Stimulated activated CD4-positive, alpha-beta T cell treated with anti-CD3 and anti-CD28 coated beads, Interleukin-12 subunit alpha, Interleukin-12 subunit beta, amount 100 ng/mL, for 48 hours (primary cell): ENCODE results near the gene ERVMER34-1.

Experiments used
- DNase-seq, 3 donors: peaks; one replicate each; pipeline ENCODE4 v3.0.0-alpha.2; 2020; ENCODE audit warnings: low read depth in 2 of 3, low spot score in 1 of 3

Gene ERVMER34-1, protein sequence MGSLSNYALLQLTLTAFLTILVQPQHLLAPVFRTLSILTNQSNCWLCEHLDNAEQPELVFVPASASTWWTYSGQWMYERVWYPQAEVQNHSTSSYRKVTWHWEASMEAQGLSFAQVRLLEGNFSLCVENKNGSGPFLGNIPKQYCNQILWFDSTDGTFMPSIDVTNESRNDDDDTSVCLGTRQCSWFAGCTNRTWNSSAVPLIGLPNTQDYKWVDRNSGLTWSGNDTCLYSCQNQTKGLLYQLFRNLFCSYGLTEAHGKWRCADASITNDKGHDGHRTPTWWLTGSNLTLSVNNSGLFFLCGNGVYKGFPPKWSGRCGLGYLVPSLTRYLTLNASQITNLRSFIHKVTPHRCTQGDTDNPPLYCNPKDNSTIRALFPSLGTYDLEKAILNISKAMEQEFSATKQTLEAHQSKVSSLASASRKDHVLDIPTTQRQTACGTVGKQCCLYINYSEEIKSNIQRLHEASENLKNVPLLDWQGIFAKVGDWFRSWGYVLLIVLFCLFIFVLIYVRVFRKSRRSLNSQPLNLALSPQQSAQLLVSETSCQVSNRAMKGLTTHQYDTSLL

DNA sequence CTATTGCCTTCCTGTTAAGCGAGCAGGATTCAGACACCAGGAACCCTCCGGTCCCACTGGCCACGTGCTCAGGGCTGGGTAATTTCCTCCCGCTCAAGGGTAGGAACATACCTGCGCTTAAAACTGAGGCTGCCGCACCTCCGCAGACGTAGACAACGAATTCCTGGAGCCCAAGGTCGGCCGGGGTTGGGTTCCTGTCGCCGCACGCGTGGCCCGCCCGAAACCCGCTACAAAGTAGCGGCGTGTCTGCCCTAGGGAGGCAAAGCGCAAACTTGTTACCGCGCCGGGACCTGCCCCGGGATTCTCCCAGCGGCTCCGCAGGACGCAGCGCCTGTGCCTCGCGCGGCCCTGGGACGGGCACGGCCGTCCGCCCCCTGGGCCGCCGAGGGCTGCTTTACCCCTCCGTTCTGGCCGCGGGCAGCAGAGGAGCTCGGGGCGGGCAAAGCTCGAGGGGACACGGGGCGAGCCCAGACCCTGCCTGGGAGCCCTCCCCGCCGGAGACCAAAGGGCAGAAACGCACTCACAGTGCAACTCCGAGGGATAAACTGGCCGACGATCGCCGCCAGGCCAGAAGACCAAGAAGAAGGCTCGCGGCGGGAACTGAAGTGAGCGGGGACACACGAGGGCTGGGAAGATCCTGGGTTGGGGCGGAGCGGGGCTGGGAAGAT is at the start of gene ERVMER34-1:
Gene ERVMER34-1 (minus strand): TSS at position 607 of the 668 bp plus-strand sequence. CDS start 5,905 bp downstream, outside the sequence.
- no peak for DNase-seq

DNA sequence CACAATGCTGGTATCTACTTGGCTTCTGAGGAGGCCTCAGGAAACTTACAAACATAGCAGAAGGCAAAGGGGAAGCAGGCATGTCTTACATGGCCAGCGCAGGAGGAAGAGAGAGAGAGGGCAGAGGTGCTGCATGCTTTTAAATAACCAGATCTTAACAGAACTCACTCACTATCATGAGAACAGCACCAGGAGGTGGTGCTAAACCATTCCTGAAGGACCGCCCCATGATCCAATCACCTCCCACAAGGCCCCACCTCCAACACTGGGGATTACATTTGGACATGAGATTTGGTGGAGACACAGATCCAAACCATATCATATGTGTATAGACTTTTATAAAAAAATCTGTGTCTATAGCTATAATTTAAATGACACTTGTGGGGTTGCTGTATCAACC is 48.6 kb upstream of the ERVMER34-1 start:
- no peak for DNase-seq

DNA sequence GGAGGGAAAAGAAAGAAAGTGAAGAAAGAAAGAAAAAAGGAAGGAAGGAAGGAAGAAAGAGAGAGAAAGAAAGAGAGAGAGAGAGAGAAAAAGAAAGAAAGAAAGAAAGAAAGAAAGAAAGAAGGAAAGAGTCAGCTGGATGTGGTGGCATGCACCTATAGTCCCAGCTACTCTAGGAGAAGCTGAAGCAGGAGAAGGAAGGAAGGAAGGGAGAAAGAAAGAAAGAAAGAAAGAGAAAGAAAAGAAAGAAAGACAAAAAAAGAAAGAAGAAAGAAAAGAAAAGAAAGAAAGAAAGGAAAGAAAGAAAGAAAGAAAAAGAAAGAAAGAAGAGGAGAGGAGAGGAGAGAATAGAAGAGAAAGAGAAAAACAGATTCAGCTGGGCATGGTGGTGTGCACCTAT is 44.3 kb upstream of the ERVMER34-1 start:
- DNase-seq = no peak

DNA sequence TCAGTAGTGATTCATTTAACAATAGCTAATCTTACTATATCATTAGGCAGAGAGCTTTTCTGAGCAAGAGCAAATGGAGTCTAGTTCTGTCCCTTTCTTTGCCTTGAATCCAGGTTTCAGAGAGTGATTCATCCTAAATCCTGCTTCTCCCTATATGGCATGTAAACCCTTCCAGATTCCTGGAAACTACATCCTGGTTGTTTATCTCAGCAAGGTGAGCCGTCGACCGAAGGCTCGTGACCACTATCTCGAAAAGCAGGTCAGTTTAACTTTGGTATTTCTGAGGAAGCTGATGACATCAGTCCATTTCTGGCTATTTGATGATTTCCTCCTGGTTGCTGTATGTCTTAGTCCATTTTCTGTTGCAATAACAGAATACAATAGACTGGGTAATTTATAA is 40.7 kb upstream of the ERVMER34-1 start:
- DNase-seq = no peak

DNA sequence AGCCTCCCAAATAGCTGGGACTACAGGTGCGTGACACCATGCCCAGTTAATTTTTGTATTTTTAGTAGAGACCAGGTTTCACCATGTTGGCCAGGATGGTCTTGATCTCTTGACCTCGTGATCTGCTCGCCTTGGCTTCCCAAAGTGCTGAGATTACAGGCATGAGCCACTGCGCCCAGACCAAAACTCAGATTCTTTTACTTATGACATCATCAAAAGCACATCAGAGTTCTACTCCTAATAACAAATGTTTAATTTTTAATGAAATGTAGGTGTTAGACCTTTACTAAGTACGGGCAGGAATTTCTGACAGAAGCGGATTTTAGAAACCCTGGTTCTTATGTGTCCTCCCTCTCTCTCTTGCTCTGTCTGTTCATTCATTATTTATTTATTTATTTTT is 38.5 kb upstream of the ERVMER34-1 start:
- DNase-seq = no peak

DNA sequence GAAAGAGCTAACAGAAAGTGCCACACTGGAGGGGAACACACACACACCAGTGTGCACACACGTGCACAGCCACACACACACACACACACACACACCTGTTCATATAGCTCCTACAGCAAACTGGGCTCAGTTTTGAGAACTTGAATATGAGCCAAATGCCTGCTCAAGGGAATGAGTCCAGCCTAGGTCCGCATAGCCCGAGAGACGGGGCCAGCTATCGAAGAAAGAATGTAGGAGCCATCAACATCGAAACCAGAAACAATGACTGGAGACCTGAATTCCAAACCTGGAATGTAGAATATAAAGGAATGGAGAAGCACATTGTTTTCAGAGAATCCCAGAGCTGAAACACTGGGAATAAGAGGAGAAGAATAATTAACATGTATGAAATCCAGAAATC is 37.6 kb upstream of the ERVMER34-1 start:
- DNase-seq = no peak

DNA sequence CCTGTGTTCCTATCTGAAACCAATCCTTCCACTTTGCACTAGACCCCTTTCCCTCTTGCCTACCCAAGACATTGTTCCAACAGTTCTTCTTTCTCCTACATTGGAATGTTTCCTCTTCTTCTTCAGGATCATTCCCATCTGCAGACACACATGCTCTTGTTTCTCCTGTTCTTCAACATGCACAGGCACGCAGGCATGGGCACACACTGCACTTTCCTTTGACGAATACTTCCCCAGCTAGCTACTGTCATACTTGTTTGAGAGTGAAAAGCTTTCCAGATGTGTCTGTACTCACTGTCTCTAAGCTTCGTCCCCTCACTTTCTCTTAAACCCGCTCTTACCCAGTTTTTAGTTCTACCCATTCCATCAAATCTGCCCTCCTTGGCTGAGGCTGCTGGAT is 31.8 kb upstream of the ERVMER34-1 start:
- DNase-seq = no peak

DNA sequence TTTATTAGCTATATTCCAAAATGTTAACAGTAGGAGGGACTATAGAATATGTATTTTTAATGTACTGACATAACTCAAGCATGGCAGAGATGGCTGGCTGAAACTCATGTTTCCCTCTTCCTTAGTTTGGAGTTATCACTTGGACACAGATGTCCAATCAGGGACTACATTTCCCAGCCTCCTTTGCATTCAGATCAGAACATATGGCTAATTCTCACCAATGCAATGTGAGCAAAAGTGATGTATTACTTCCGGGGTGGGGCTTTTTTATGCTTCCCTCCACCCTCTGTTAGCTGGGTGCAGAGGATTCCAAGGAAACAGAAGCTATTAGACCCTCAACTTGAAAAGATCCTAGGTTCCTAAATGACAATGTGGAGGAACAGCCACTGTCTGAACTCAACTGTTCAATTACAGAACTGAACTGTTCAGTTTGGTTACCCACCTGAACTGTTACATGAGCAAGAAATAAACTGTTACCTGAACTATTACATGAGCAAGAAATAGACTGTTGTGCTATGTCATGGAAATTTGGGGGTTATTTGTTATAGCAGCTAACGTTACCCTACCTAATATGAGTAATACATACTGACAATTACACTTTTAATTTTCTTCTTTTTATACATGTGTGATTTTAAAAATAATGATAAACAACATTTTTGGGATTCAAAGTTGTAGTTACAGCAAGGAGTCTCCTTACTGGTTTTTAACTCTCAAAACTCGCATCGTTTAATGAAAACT is 29.6 kb upstream of the ERVMER34-1 start:
- DNase-seq = no peak

DNA sequence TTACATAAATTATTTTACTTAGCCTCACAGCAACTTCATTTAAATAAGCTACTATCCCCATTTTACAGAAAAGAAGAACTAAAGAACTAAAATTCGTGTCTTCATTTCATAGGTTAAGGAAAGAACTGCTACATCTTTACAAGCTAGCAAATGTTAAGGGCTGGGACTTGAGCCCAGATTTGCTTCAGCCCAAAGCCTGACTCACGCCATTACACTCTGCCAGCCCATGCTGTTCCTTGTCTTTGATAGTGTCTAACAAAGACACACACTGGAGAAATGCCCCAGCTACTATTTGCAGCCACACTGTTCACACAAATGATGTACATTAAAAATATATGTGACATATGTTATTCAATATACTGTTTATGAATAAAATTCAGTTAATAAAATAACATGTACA is 29.0 kb upstream of the ERVMER34-1 start:
- no peak for DNase-seq

DNA sequence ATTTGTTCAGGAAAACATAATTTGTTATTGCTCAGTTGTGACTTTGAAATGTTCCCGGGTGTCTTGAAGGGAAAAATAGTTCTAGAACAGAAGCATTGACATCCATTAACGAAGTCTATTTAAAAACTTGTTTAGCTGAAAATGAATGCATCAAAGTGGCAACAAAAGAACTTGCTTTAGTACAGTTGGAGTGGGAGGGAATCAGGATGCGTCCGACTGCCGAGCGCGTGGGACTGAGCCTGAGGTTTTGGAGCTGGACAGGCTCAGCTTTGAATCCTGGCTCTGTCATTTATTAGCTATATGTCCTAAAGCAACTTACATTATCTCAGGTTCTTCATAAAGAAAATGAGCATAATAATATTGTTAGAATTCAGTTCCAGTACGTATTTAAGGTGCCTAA is 9.0 kb upstream of the ERVMER34-1 start:
- no peak for DNase-seq

DNA sequence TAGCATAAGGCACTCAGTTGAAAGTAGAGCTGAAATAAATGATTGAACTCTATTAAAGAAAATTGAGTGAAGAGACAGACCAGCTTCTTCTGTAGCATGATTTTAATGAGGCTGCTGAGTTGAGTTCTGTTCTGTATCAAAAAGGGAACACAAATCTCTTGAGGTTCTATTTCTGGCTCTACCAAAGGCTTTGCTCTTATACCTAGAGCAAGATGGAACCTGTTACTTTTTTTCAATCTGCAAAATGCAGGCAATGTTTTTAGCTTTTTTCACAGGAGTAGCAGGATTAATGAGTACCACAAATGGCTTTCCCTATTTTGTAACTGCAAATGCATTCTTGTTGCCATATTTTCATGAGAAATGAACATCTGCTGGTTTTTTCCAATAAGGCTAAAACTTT is 4.2 kb upstream of the ERVMER34-1 start:
- DNase-seq = no peak

DNA sequence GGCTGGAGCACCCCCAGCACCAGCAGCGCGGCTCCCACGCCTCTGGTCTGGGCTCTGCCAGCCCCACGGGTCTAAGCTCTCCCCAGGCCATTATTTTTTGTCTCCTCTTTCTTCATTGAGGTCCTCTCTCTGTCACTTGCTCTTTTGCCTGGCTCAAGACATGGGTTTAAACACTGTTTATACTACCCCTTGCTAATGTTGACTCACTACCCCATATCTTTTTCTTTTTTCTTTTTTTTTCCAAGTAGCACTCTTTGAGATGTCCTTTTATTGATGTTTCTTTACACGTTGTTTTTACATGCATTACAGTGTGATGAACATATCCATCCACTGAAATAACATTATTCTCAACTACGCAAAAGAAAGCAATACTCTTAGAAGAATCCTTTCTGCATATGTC is 1.7 kb upstream of the ERVMER34-1 start:
- no peak for DNase-seq

DNA sequence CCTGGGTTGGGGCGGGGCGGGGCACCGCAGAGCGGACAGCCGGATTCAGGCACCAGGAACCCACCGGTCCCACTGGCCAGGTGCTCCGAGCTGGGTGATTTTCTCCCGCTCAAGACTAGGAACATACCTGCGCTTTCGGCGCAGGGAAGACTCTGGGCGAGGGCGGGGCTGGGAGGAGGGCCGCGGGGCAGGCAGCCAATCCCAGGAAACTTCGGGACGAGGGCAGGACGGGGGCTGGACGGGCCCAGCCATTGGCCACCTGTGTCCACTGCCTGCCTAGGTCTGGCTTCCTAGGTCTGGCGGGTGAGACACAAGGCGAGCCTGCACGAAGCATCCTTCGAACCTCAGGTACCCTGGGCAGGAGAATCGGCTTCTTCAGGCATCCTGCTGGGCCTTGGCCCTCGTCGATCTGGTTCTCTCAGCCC is 274 bp upstream of the ERVMER34-1 start:
- no peak for DNase-seq

DNA sequence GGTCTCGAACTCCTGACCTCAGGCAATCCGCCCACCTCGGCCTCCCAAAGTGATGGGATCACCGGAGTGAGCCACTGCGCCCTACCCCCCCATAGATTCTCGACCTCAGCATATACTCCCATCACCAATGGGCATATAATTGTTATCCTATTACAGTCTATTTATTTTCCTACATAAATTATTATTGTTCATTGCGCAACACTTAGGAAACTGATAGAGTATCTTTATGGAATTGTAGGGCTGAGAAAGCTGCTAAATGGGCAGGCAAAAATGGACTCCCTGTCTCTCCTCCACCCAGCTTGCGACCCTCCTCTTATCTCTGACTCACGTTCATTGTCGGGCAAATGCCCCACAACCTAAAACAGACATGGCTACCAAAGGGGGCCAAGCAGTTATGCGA is 1.0 kb downstream of the ERVMER34-1 start:
- DNase-seq = no peak

DNA sequence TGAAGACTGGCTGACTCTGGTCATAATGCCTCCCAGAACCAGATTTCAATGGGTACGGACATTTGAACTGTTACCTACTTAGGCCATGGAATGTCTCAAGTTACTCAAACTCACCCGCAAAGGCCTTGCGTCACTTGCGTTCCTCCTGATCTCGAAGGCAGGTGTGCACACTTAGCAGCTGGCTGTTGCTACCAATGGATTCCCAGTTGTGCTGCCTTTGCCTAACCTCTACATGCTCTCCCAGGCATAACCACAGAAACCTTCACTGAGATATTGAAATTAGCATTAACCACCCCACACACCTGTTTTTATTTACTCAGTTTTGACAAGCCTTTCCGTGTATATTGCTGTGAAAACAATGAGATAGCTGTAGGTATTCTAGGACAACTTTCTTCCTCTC is 2.8 kb downstream of the ERVMER34-1 start:
- DNase-seq = no peak

DNA sequence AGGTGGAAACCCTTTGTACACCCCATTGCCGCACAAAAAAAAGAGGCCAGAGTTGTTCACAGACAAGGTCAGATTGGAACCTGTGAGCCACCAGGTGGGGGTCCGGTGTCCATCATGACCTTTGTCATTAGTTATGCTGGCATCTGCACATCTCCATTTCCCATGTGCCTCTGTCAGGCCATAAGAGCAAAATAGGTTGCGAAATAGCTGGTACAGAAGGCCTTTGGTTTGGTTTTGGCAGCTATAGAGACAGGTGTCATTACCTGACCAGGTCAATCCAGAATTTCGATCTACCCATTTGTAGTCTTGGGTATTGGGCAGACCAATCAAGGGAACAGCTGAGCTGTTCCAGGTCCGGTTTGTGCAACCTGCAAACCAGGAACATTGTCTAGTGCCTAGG is 6.6 kb downstream of the ERVMER34-1 start:
- DNase-seq = no peak

DNA sequence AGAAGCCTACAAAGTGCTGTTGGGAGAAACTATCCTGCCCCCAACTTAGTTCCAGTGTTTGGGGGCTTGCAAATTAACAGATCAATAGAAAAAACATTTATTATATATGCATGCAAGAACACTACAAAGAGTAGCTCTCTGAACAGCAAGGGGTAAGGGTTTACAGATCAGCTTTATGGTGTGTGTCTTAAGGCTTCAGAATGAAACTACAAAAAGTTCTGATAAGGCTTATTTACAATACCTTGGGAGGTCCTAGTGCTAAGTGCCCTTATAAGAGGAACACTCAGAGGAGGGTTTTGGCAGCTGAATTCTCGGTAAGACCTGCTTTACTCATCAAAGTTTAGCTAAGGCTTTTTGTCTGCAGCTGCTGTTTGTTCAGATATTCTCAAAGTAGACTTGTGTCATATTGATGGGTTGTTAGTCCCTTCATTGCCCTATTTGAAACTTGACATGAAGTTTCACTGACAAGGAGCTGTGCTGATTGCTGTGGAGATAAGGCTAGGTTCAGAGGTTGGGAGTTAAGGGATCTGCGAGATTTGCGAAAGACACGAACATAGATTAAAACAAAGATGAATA is 7.7 kb downstream of the ERVMER34-1 start:
- no peak for DNase-seq

DNA sequence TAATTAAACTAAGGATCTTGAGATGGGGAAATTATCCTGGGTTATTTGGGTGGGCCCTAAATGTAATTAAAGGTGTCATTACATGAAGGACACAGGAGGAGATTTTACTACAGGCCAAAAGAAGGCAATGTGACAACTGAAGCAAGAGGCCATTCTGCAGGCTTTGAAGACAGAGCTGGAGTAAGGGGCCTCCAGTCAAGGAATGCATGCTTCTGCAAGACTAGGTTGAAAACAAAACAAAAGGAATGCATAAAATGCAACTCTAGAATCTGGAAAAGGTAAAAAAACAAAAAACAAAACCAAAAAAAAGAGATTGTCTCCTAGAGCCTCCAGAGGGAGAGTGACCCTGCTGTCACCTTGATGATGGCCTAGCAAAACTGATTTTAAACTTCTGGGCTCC is 21.6 kb downstream of the ERVMER34-1 start:
- DNase-seq = no peak

DNA sequence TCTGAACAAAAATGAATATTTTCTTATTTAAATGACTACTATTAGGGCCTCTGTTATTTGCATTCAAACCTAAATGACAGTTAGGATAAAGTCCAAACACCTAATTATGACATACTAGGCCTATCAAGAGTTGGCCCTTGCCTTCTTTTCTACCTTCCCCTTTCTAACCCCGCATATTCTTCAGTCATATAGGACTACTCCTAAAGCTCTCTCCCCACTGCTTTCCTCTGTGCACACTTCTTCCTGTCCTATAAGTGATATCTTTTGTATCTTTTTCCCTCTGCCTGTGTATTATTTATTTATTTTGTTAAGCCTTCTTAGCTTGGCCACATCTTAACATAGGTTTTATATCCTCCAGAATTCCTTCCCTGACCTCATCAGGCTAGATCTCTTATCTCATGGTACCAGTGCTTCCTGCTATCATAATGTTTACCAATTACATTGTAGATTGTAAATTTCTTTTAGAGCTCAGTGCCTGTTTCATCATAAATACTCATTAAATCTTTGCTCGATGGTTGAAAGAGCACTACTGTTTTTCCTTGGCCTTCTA is 22.5 kb downstream of the ERVMER34-1 start:
- DNase-seq = no peak

DNA sequence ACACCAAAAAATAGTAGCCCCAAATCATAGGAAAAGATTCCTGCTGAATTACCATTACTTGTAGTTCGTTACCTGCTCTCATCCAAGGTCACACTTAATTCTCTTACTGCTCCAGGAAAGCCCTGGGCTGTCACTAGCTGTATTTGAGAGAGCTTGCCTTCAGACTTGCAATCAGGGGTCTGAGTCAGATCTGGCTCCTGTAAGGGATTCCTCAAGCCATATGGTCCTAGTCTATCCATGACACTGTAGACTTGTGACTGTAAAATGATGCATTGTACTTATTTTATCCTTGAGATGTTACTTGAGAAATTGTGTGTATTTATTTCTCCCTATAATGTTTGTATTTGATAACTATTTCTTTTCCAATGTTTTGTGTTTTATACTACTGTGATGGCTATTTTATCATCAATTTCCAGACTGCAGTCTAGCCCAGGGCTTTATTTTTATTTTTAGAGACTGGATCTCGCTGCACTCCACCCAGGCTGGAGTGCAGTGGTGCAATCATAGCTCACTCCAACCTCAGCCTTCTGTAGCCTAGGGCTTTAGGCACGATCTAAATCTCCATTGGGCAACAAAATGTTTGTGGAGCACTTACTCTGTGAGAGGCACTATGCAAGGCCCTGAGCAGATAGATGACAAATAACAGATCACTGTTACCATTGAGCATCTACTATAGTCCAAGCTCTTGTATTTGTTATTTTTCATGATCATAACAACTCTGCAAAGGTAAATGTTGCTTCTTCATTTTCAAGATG is 24.2 kb downstream of the ERVMER34-1 start:
- no peak for DNase-seq
